Tibial nerve (tissue), 4 donors: ENCODE results near the gene MYLIP.

Source experiments
- CTCF ChIP-seq, 5 experiments: fragments of 200-600 bp in 3 of 5; fragments of 450-650 bp in 2 of 5; sonication (generic) in 3 of 5; IDR thresholded peaks; one replicate each; pipeline ENCODE4 v1.5.1; 2016 to 2019; ENCODE audit warnings: antibody characterized with exemption in 5 of 5, mild to moderate bottlenecking in 3 of 5, moderate library complexity in 2 of 5
- EP300 ChIP-seq, 2 donors: sonication (generic); formaldehyde crosslinking; IDR thresholded peaks; one replicate each; pipeline ENCODE4 v1.6.1; 2017; ENCODE audit warnings: antibody characterized with exemption in 2 of 2, mild to moderate bottlenecking in 1 of 2

- TF ChIP-seq CTCF (IDR thresholded peaks at IDR 0.05) (no peak), EP300 (IDR thresholded peaks at IDR 0.05) (no peak)
These were observed 58.3 kb downstream of the MYLIP start for GRCh38 chr6:16187176-16187575.
